OCI-LY7 (cell line): Measurements from ENCODE around the gene LCP2.

Experiments
- EZH2phosphoT487 ChIP-seq: fragments of 200-600 bp; sonication (generic); IDR thresholded peaks from 2 replicates; pipeline ENCODE4 v1.6.1; 2018; ENCODE audit warnings: low read depth, borderline replicate concordance, mild to moderate bottlenecking, mixed run types, antibody characterized with exemption, low read length, moderate library complexity, mixed read lengths
- TF ChIP-seq, protein P1 (sequence below): fragments of 200-600 bp; sonication (generic); conservative IDR thresholded peaks from 2 replicates; pipeline ENCODE4 v1.5.1; 2014; ENCODE audit warnings: mild to moderate bottlenecking, antibody characterized with exemption, low read length, moderate library complexity, mixed read lengths

DNA sequence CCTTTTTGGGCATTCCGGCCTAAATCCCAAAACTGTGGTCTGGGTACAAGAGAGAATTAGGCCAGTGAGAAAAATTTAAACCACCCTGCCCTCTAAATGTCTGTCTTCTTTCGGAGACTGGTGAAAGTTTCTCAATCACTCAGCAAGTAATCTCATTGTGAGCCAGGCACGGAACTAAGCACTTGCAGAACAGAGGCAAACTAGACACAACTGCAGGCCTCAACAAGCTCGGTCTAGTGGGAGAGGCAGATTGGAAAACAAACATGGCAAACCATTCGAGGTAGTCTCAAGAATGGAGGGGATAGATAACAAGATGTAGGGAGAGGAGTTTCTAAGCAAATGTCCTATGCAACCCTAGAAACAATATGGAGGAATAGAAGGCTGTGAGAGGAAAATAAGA, 73.7 kb downstream of the LCP2 start:
- TF ChIP-seq, protein P1, sequence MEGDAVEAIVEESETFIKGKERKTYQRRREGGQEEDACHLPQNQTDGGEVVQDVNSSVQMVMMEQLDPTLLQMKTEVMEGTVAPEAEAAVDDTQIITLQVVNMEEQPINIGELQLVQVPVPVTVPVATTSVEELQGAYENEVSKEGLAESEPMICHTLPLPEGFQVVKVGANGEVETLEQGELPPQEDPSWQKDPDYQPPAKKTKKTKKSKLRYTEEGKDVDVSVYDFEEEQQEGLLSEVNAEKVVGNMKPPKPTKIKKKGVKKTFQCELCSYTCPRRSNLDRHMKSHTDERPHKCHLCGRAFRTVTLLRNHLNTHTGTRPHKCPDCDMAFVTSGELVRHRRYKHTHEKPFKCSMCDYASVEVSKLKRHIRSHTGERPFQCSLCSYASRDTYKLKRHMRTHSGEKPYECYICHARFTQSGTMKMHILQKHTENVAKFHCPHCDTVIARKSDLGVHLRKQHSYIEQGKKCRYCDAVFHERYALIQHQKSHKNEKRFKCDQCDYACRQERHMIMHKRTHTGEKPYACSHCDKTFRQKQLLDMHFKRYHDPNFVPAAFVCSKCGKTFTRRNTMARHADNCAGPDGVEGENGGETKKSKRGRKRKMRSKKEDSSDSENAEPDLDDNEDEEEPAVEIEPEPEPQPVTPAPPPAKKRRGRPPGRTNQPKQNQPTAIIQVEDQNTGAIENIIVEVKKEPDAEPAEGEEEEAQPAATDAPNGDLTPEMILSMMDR: no peak
- no peak for TF ChIP-seq EZH2phosphoT487
